ENCODE measurements around the gene MAD1L1.

GRCh38 chr7:2080060-2080387, 152.7 kb downstream of the MAD1L1 start:
- TF ChIP-seq POLR2AphosphoS5 (IDR thresholded peaks at IDR 0.05) = no peak
- TF ChIP-seq, protein P1, sequence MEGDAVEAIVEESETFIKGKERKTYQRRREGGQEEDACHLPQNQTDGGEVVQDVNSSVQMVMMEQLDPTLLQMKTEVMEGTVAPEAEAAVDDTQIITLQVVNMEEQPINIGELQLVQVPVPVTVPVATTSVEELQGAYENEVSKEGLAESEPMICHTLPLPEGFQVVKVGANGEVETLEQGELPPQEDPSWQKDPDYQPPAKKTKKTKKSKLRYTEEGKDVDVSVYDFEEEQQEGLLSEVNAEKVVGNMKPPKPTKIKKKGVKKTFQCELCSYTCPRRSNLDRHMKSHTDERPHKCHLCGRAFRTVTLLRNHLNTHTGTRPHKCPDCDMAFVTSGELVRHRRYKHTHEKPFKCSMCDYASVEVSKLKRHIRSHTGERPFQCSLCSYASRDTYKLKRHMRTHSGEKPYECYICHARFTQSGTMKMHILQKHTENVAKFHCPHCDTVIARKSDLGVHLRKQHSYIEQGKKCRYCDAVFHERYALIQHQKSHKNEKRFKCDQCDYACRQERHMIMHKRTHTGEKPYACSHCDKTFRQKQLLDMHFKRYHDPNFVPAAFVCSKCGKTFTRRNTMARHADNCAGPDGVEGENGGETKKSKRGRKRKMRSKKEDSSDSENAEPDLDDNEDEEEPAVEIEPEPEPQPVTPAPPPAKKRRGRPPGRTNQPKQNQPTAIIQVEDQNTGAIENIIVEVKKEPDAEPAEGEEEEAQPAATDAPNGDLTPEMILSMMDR (IDR thresholded peaks at IDR 0.05) = no peak
